ENCODE results near the gene GH2.
"Not testable (repeated sequence)": the region's sequence is repeated elsewhere in the genome, so short reads cannot be mapped to it uniquely, and the experiment has no call there.

GH2 gene

GRCh38 chr17:63874061-63874626, 7.6 kb downstream of the GH2 start:
- DNase-seq (ENCODE audit: low read depth in 2 of 2), result not testable (repeated sequence)

- DNase-seq (ENCODE audit: low read depth in 2 of 2), result not testable (repeated sequence)
Observed at GRCh38 chr17:63873577-63873976, 8.2 kb downstream of the GH2 start, which contains the start of gene CSH2. Gene CSH2 (minus strand): TSS chr17:63873677. CDS start chr17:63873614, 63 bp downstream.

GRCh38 chr17:63871646-63872365, 9.9 kb downstream of the GH2 start:
- not testable (repeated sequence) for DNase-seq (ENCODE audit: low read depth in 2 of 2)

- DNase-seq (ENCODE audit: low read depth in 2 of 2), result not testable (repeated sequence)
Observed at GRCh38 chr17:63870292-63870665, 11.5 kb downstream of the GH2 start.

GRCh38 chr17:63869491-63870291, 12.1 kb downstream of the GH2 start:
- DNase-seq (ENCODE audit: low read depth in 2 of 2), result not testable (repeated sequence)

- not testable (repeated sequence) for DNase-seq (ENCODE audit: low read depth in 2 of 2)
Observed at GRCh38 chr17:63866625-63867024, 15.1 kb downstream of the GH2 start.

GRCh38 chr17:63859257-63859656, 22.5 kb downstream of the GH2 start:
- no peak for DNase-seq (ENCODE audit: low read depth in 2 of 2)

- not testable (repeated sequence) for DNase-seq (ENCODE audit: low read depth in 2 of 2)
Observed at GRCh38 chr17:63856425-63856824, 25.3 kb downstream of the GH2 start.

- no peak for DNase-seq (ENCODE audit: low read depth in 2 of 2)
Observed at GRCh38 chr17:63855185-63855584, 26.6 kb downstream of the GH2 start.

GRCh38 chr17:63854709-63855108, 27.0 kb downstream of the GH2 start:
- DNase-seq (ENCODE audit: low read depth in 2 of 2), result no peak

- DNase-seq (ENCODE audit: low read depth in 2 of 2), result no peak
Observed at GRCh38 chr17:63853260-63853659, 28.5 kb downstream of the GH2 start.

GRCh38 chr17:63850401-63850800, 31.3 kb downstream of the GH2 start:
- no peak for DNase-seq (ENCODE audit: low read depth in 2 of 2)

GRCh38 chr17:63848834-63849689, 32.7 kb downstream of the GH2 start:
- peak; percentile 86 to 89 for DNase-seq (ENCODE audit: low read depth in 2 of 2)

GRCh38 chr17:63847525-63848249, 34.1 kb downstream of the GH2 start:
- no peak for DNase-seq (ENCODE audit: low read depth in 2 of 2)

GRCh38 chr17:63845509-63845908, 36.2 kb downstream of the GH2 start:
- DNase-seq (ENCODE audit: low read depth in 2 of 2), result no peak

GRCh38 chr17:63843910-63844677, 37.6 kb downstream of the GH2 start:
- no peak for DNase-seq (ENCODE audit: low read depth in 2 of 2)

GRCh38 chr17:63843387-63843888, 38.3 kb downstream of the GH2 start:
- not testable (repeated sequence) for DNase-seq (ENCODE audit: low read depth in 2 of 2)

- DNase-seq (ENCODE audit: low read depth in 2 of 2), result peak; percentile 97 to 98
Observed at GRCh38 chr17:63842540-63843386, 39.0 kb downstream of the GH2 start, which contains the start of gene SMARCD2. Gene SMARCD2 (minus strand): TSS chr17:63842685. CDS start chr17:63842674, 11 bp downstream.

GRCh38 chr17:63842173-63842539, 39.6 kb downstream of the GH2 start:
- no peak for DNase-seq (ENCODE audit: low read depth in 2 of 2)

All from stimulated activated CD8-positive, alpha-beta memory T cell treated with anti-CD3 and anti-CD28 coated beads, Interleukin-15, amount 100 ng/mL, for 4 hours (primary cell).